HL-60/S4 treated with phorbol 12-myristate 13-acetate at 8.2 ng/mL for 4 days and 3 days (cell line): ENCODE measurements around the gene PLA2G5.
"Not testable (repeated sequence)": the region's sequence is repeated elsewhere in the genome, so short reads cannot be mapped to it uniquely, and the experiment has no call there.

Experiments
- in situ Hi-C: fragments of 300-500 bp; cut with MboI; formaldehyde crosslinking; loops from 2 replicates; pipeline ENCODE4 v1.15.0; 2022; ENCODE audit warnings: low sequenced_read_pairs

The PLA2G5 gene

GRCh38 chr1:20115479-20115878 lies 45.5 kb downstream of the PLA2G5 start:
- in situ Hi-C loops = no loop called here

DNA sequence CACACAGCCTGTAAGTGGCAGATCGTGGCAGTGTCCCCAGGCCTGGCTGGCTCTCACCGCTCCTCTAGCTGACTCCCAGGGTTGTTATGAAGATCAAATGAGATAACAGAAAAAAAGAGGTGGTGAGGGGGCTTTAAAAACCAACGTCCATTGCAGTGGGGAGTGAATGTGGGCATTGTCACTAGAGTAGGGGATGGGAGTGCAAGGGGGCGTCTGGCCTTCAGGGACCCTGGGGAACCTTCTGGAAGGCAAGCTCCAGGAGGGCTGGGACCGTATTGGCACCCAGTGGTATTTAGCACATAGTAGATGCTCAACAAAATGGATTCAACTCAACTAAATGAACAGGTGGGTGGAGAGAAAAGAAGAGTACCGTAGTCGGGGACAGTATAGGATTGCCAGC lies 45.9 kb downstream of the PLA2G5 start:
- in situ Hi-C loops = no loop called here

- in situ Hi-C loops = no loop called here
These were observed 47.2 kb downstream of the PLA2G5 start for GRCh38 chr1:20117236-20117635.

DNA sequence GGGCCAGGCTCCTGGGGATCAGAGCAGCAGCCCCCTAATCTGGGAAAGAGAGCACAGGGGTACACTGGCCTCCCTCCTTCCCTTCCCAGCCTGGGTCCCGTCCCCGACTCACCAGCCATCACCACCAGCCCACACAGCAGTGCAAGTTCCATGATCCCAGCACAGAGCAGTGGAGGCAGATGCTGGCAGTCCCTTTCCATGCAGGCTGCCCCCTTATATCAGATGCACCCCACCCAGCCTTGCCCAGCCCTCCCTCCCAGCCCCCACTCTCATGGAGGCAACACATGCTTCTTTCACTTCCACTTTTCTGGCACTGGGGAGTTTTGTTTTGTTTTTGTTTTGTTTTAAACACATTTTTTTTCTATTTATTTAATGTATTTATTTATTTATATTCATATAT lies 49.4 kb downstream of the PLA2G5 start, which contains the start of gene PLA2G2D:
Gene PLA2G2D (minus strand): TSS at position 190 of the 400 bp plus-strand sequence. CDS start 38 bp downstream, at position 152.
- in situ Hi-C loops = no loop called here

DNA sequence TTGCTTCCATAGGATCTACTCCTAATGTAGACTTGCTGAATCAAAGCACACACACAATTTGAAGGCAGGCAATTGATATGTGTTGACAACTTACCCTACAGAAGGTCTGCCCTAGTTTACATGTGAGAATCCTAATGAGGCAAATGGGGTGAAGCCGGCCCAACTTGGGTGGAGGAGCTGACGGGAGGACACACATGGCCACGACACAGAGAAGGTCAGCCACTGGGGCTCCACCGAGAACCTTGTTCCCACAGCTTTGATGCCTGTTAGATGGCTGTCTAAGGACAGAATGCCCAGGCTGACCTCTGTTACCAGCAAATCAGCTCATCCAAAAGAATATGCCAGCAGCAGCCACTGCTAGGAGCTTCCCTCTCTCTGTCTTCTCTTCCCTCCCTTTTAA lies 50.8 kb downstream of the PLA2G5 start:
- in situ Hi-C loops = no loop called here

- in situ Hi-C loops = no loop called here
These were observed 53.9 kb downstream of the PLA2G5 start for GRCh38 chr1:20123722-20124455.

- in situ Hi-C loops = no loop called here
These were observed 54.6 kb downstream of the PLA2G5 start for GRCh38 chr1:20124456-20125057.

GRCh38 chr1:20125100-20125499 lies 55.1 kb downstream of the PLA2G5 start:
- in situ Hi-C loops = no loop called here

GRCh38 chr1:20126041-20126805 lies 56.2 kb downstream of the PLA2G5 start:
- in situ Hi-C loops = no loop called here

DNA sequence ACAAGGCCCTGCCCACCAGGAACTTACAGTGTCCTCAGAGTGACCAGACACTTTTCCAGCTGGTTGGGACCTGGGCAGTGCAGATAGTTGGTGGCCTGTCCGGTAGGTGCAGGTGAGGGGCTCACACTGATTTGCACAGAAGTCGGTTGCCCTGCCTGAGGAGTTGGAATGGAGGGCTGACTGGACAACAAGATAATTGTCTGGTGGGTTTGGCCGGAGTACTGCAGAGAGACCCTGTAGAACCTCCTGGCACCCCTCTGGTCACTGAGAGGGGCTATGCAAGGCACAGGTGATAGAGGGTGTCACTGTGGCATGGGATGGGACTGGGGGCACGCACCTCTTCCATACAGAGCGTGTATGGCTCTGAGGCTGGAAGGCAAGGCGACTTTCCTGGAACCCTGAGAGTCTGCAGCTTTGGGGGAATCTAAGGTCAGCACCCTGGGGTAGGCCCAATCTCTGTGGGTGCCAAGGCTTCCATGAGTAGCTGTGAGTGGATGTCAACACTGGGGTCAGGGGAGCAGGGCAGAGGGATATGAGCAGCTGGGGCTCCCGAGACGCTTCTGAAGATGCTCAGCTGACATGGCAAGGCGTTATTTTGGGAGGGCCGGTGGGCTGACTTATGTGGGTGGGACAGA lies 56.9 kb downstream of the PLA2G5 start:
- in situ Hi-C loops = no loop called here

DNA sequence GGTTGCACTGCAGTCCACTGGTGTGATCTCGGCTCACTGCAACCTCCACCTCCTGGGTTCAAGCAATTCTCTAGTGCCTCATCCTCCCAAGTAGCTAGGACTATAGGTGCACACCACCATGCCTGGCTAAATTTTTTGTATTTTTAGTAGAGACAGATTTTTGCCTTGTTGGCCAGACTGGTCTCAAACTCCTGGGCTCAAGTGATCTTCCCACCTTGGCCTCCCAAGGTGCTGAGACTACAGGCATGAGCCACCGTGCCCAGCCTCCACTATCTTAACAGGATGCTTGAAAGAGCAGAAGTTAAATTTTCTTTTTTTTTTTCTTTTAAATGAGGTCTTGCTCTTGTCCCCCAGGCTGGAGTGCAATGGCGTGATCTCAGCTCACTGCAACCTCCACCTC lies 60.5 kb downstream of the PLA2G5 start:
- in situ Hi-C loops = not testable (repeated sequence)

- in situ Hi-C loops = no loop called here
These were observed 65.0 kb downstream of the PLA2G5 start for GRCh38 chr1:20134995-20135394.

- in situ Hi-C loops = no loop called here
These were observed 66.3 kb downstream of the PLA2G5 start for GRCh38 chr1:20136249-20136648.

DNA sequence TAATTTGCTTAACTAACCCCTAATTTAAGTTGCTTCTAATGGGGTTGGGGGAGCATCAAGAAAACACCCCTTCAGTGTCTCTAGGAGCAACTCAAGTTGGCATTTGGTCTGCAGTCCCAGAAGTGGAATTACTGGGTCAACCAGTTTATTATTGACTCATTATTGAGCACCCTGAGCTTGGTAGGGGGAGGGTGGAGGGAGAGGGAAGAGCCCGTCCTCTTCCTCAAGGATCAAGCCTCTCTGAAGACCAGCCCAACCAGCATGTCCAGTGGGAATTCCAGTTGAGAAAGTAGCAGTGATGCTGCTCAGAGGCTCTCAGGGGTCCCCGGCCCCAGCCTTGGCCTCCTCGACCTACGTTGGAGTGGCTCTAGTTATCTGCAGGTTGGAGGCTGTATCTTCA lies 67.1 kb downstream of the PLA2G5 start:
- in situ Hi-C loops = no loop called here

DNA sequence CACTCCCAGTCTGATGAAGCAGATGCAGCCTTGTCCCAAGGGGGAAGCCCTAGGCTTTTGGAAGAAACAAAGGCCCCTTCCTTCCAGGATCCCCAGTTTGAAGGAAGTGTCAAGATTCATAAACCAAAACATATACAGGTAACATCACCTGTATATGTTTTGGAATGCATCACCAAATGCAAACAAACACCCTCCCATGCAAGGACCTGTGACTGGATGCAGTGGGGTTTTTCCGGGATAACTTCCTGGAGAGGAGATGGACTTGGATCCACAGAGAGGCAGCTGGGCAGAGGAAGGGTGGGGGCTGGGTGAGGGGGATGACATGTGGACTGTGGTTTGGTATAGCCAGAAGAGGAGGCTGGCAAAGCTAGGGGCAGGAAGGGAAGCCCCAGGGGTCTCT lies 67.6 kb downstream of the PLA2G5 start:
- in situ Hi-C loops = no loop called here

DNA sequence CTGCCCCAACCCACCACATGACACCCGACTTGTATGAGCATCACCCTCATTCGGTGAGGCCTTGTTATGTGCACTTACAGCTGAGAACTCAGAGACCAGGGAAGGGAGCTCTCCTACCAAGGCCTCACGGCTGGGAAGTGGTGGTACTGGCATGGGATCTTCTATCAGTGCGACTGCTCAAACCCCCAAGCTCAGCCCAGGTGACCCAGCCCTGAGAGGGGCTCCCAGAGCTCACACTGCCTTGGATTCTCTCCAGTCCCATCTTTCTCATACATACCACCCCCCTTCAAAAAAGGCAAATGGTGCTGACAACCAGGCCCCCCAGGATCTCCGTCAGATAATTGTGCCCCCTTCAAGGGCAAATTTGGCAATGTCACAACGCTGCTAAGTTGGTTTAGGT lies 68.4 kb downstream of the PLA2G5 start:
- in situ Hi-C loops = no loop called here

DNA sequence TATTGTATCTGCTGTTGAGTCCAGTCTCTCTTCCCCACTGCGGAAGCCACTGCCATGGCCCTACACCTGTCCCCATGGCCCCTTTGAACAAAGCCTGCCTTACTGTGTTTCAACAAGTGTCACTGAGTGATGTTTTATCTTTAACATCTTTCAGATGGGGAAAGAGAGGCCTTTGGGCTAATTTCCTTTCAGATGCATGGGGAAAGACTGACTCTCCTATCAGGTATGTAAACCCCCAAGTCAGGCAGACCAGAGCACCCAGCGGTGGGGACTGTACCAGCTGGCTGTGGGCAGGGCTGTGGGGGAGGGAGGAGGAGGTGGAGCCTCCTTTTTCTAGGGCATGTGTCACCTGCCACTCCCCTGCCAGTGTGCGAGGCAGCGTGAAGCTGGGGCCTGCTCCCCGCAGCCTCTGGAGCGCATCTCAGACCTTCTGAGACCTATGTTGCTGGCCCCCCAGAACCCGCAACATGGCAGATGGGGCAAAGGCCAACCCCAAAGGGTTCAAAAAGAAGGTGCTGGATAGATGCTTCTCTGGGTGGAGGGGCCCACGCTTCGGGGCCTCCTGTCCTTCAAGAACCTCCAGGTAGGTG lies 69.1 kb downstream of the PLA2G5 start, which contains the start of gene PLA2G2F:
Gene PLA2G2F (plus strand): TSS at position 363 of the 590 bp plus-strand sequence. CDS start 105 bp downstream, at position 468.
- in situ Hi-C loops = no loop called here

GRCh38 chr1:20139776-20140612 lies 70.0 kb downstream of the PLA2G5 start:
- in situ Hi-C loops = no loop called here

GRCh38 chr1:20141001-20141400 lies 71.0 kb downstream of the PLA2G5 start:
- in situ Hi-C loops = no loop called here

DNA sequence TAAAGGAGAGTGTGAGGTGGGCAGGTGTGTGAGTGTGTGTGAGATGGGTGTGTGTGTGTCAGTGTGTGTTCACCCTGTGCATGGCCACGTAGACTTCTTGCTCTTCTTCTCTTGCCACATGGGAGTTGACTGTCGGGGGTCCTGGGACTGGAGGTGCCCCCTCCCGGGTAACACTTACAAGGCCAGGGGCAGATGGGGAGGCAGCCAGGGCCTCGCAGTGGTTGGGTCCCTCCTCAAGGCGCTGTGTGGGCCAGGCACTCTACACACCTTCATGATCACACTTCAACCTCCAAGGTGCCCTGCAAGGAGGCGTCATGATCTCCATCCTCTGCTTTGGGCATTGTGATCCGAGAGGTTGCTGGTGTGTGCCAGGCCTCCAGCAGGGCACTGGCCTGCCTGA lies 71.5 kb downstream of the PLA2G5 start:
- in situ Hi-C loops = no loop called here
